ENCODE data around the gene SKAP2. TPM values are rescaled to one million over a fixed set of nuclear protein-coding genes. Genes with fewer than 3 reads are reported as not detected.

Gene SKAP2
- total and polyA plus RNA-seq, 2 of the 4 experiments (the other 2 are of a cell fraction): 5.7 to 7.4 TPM

DNA sequence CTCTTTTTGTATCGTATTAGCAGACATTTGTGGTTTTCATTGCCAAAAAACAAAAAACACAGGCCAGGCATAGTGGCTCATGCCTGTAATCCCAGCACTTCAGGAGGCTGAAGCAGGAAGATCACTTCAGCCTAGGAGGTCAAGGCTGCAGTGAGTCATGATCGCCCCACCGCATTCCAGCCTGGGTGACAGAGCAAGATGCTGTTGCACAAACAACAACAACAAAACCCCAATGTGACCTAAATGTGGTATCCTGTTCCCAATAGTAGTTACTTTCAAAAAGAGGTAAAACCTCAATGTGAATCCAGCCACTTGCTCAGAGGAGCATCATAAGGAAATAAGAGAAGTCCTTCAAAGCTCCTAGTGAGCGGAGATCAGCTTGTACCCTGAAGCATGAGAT, 45.8 kb upstream of the SKAP2 start:
- H3K79me1 ChIP-seq (ENCODE audit: low read depth in 1 of 2, low read length in 2 of 2): no peaks in the 10 kb centered on the region
- no peak overlapping the region for H3K4me2 ChIP-seq (ENCODE audit: low read depth, low read length)
- CTCF ChIA-PET: no interaction called here
- POLR2A ChIA-PET (ENCODE audit: unreplicated experiment): no interaction called here
- no peaks in the 10 kb centered on the region for H3K9me1 ChIP-seq (ENCODE audit: insufficient read depth, low read length)
- no peak overlapping the region for H4K91ac ChIP-seq (ENCODE audit: insufficient read depth, low read depth, low read length)
- no peak overlapping the region for H3K14ac ChIP-seq (replicated peaks; ENCODE audit: low read depth, low read length)
- ATAC-seq (ENCODE audit: low read depth) (peak; percentile 59; the same call in 1 of the 2 replicates), DNase-seq (peak; percentile 36)
- H3K18ac ChIP-seq (ENCODE audit: low read depth, low read length): no peak overlapping the region
- no peaks in the 10 kb centered on the region for H3K9me3 ChIP-seq (ENCODE audit: control insufficient read depth, insufficient read depth, low read length)
- no peak overlapping the region for H3K9ac ChIP-seq (ENCODE audit: low read depth, low read length)
- intact Hi-C loops (cut with micrococcal nuclease): no loop called here
- H3K23ac ChIP-seq (ENCODE audit: low read depth, low read length): no peak overlapping the region
- no CpG with 5 or more reads among the region's 4 CpGs for WGBS, 2 experiments (ENCODE audit: extremely low coverage in 2 of 2, insufficient read length in 1 of 2)
- H2AK9ac ChIP-seq (replicated peaks; ENCODE audit: low read depth, low read length, poor library complexity): no peak overlapping the region
- H3K4me3 ChIP-seq (ENCODE audit: insufficient read depth, low read depth, low read length): no peak overlapping the region
- no peak overlapping the region for H2BK5ac ChIP-seq (ENCODE audit: low read depth, low read length, poor library complexity, severe bottlenecking)
- H2AK5ac ChIP-seq (ENCODE audit: low read depth, low read length): no peak overlapping the region
- no peak for TF ChIP-seq SMC3 (IDR thresholded peaks at IDR 0.05; ENCODE audit: low read depth, low read length)
- no peak for TF ChIP-seq POLR2A (IDR thresholded peaks at IDR 0.05; ENCODE audit: low read depth, low read length)
- no peak for TF ChIP-seq MXI1 (IDR thresholded peaks at IDR 0.05; ENCODE audit: borderline replicate concordance, low read depth, low read length)
- TF ChIP-seq NFE2L2 (IDR thresholded peaks at IDR 0.05; ENCODE audit: low read depth, low read length): no peak
- no peak for TF ChIP-seq RCOR1 (IDR thresholded peaks at IDR 0.05; ENCODE audit: insufficient replicate concordance, low read length)
- TF ChIP-seq CHD1 (IDR thresholded peaks at IDR 0.05; ENCODE audit: low read depth, low read length): no peak
- no peak for TF ChIP-seq MAZ (IDR thresholded peaks at IDR 0.05; ENCODE audit: borderline replicate concordance, low read depth, low read length)
- TF ChIP-seq CEBPB (IDR thresholded peaks at IDR 0.05; ENCODE audit: low read depth, low read length): no peak
- TF ChIP-seq, protein P1, sequence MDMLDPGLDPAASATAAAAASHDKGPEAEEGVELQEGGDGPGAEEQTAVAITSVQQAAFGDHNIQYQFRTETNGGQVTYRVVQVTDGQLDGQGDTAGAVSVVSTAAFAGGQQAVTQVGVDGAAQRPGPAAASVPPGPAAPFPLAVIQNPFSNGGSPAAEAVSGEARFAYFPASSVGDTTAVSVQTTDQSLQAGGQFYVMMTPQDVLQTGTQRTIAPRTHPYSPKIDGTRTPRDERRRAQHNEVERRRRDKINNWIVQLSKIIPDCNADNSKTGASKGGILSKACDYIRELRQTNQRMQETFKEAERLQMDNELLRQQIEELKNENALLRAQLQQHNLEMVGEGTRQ (IDR thresholded peaks at IDR 0.05; ENCODE audit: low read depth, low read length): no peak
- TF ChIP-seq ELK1 (IDR thresholded peaks at IDR 0.05; ENCODE audit: borderline replicate concordance, low read depth, low read length): no peak
- no peak for TF ChIP-seq RFX5 (IDR thresholded peaks at IDR 0.05; ENCODE audit: low read depth, low read length)
- TF ChIP-seq BHLHE40 (IDR thresholded peaks at IDR 0.05; ENCODE audit: low read depth, low read length): no peak
- TF ChIP-seq RAD21 (IDR thresholded peaks at IDR 0.05; ENCODE audit: low read length): no peak
- TF ChIP-seq, protein P2, sequence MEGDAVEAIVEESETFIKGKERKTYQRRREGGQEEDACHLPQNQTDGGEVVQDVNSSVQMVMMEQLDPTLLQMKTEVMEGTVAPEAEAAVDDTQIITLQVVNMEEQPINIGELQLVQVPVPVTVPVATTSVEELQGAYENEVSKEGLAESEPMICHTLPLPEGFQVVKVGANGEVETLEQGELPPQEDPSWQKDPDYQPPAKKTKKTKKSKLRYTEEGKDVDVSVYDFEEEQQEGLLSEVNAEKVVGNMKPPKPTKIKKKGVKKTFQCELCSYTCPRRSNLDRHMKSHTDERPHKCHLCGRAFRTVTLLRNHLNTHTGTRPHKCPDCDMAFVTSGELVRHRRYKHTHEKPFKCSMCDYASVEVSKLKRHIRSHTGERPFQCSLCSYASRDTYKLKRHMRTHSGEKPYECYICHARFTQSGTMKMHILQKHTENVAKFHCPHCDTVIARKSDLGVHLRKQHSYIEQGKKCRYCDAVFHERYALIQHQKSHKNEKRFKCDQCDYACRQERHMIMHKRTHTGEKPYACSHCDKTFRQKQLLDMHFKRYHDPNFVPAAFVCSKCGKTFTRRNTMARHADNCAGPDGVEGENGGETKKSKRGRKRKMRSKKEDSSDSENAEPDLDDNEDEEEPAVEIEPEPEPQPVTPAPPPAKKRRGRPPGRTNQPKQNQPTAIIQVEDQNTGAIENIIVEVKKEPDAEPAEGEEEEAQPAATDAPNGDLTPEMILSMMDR (conservative IDR thresholded peaks at IDR 0.05; ENCODE audit: low read depth, low read length): no peak
- TF ChIP-seq FOS (IDR thresholded peaks at IDR 0.05; ENCODE audit: low read depth, low read length): no peak
- TF ChIP-seq MAFK (IDR thresholded peaks at IDR 0.05; ENCODE audit: low read depth, low read length): no peak
- no peak overlapping the region for H3K27ac ChIP-seq (ENCODE audit: insufficient read depth, low read length)
- H3K4me1 ChIP-seq (ENCODE audit: control insufficient read depth, insufficient read depth, low read length): peaks cover 2% of the 10 kb centered on the region; the same call in 1 of the 2 replicates
- H4K20me1 ChIP-seq (ENCODE audit: insufficient read depth, low read length): no peaks in the 10 kb centered on the region
- no peak overlapping the region for H2BK15ac ChIP-seq (ENCODE audit: low read depth, low read length)
- H2BK20ac ChIP-seq (ENCODE audit: low read depth, low read length): no peak overlapping the region
- no peaks in the 10 kb centered on the region for H3K36me3 ChIP-seq (ENCODE audit: control insufficient read depth, insufficient read depth, low read length)
- H3K27me3 ChIP-seq (ENCODE audit: control insufficient read depth, insufficient read depth, low read length): no peaks in the 10 kb centered on the region
- H3K4ac ChIP-seq (ENCODE audit: low read depth, low read length): no peak overlapping the region
- BruUV-seq (replicated peaks): no TSS peak
- H3K56ac ChIP-seq (ENCODE audit: extremely low read depth, insufficient read depth, low read length): no peak overlapping the region
- dilution Hi-C loops (cut with HindIII; ENCODE audit: low sequenced_read_pairs, unreplicated experiment): no loop called here
- H4K5ac ChIP-seq (ENCODE audit: low read depth, low read length): no peak overlapping the region
- no peak overlapping the region for H4K8ac ChIP-seq (ENCODE audit: low read depth in 2 of 2, low read length in 2 of 2)
- H2BK120ac ChIP-seq (ENCODE audit: low read depth, low read length): no peak overlapping the region
- no peak overlapping the region for H2AFZ ChIP-seq (replicated peaks; ENCODE audit: low read length, poor library complexity)
- in situ Hi-C loops (cut with MboI; ENCODE audit: low sequenced_read_pairs): no loop called here
